Lower leg skin (tissue), 4 donors: ENCODE results near the gene HOXC10. TPM values are rescaled to one million over a fixed set of nuclear protein-coding genes. Genes with fewer than 3 reads are reported as not detected.

ENCODE experiments used
- DNase-seq, 2 donors: peaks; one replicate each; pipeline ENCODE4 v3.0.0-alpha.2; 2019; ENCODE audit warnings: low spot score in 2 of 2
- H3K4me3 ChIP-seq: fragments of 200-600 bp; sonication (generic); 2 replicates; pipeline ENCODE4 v1.5.1; 2017; ENCODE audit warnings: mild to moderate bottlenecking, low read depth; ENCODE audit not compliant: poor library complexity, severe bottlenecking
- CTCF ChIP-seq, 3 donors: fragments of 450-650 bp; IDR thresholded peaks; one replicate each; pipeline ENCODE4 v1.5.1; 2016; ENCODE audit warnings: antibody characterized with exemption in 3 of 3, mild to moderate bottlenecking in 3 of 3, moderate library complexity in 2 of 3
- POLR2A ChIP-seq, 2 donors: fragments of 450-650 bp; IDR thresholded peaks; one replicate each; pipeline ENCODE4 v1.6.1; 2016 to 2017; ENCODE audit warnings: antibody characterized with exemption in 2 of 2, mild to moderate bottlenecking in 1 of 2, moderate library complexity in 1 of 2
- WGBS, 2 donors: methylation state at CpG; one replicate each; pipeline ENCODE4 v1.1.5; 2018; 5-methylcytosine and 5-hydroxymethylcytosine counted together
- intact Hi-C: fragments of 100-400 bp; cut with DNase I; formaldehyde crosslinking; loops from one replicate; pipeline ENCODE4 v1.15.0; 2023; ENCODE audit warnings: low total_unique reads
- total RNA-seq, 4 donors: library from RNA; depleted of rRNA; stranded (reverse); fragments of >200 nt; gene quantifications; one replicate each; pipeline ENCODE4 v1.1.0, GENCODE V29; 2016

Gene HOXC10
- total RNA-seq, 4 donors from 2014 or later, result 14.2 to 35.9 (median 23.4) TPM

GRCh38 chr12:53953831-53954693 is 30.9 kb upstream of the HOXC10 start:
- 36 to 37% methylated on average over 19 of the region's 19 CpGs for WGBS, 2 donors
- intact Hi-C loops, result loop anchor here (5.0 kb wide), 1 partner anchor 162 kb away; no protein-coding TSS in a partner anchor
- DNase-seq, result no peak
- H3K4me3 ChIP-seq, result no peak overlapping the region
- TF ChIP-seq POLR2A (IDR thresholded peaks at IDR 0.05) (no peak), CTCF (IDR thresholded peaks at IDR 0.05) (no peak)

GRCh38 chr12:53954694-53955035 is 30.3 kb upstream of the HOXC10 start, which contains the start of gene HOXC12:
Gene HOXC12 (plus strand): TSS chr12:53954903. CDS start chr12:53954930, 27 bp downstream.
- H3K4me3 ChIP-seq, result peak within 1 kb of the TSS; percentile 26
- TF ChIP-seq POLR2A (IDR thresholded peaks at IDR 0.05) (no peak), CTCF (IDR thresholded peaks at IDR 0.05) (no peak)
- intact Hi-C loops, result loop anchor here (5.0 kb wide), 1 partner anchor 162 kb away; no protein-coding TSS in a partner anchor
- 2 to 9% methylated on average over 20 of the region's 20 CpGs for WGBS, 2 donors
- no peak for DNase-seq

GRCh38 chr12:53955036-53955775 is 29.7 kb upstream of the HOXC10 start:
- no peak for DNase-seq
- 7 to 10% methylated on average over 35 to 72 of the region's 86 CpGs for WGBS, 2 donors
- intact Hi-C loops, result no loop called here
- H3K4me3 ChIP-seq, result peak overlapping the region; percentile 26
- TF ChIP-seq POLR2A (IDR thresholded peaks at IDR 0.05) (no peak), CTCF (IDR thresholded peaks at IDR 0.05) (no peak)

DNA sequence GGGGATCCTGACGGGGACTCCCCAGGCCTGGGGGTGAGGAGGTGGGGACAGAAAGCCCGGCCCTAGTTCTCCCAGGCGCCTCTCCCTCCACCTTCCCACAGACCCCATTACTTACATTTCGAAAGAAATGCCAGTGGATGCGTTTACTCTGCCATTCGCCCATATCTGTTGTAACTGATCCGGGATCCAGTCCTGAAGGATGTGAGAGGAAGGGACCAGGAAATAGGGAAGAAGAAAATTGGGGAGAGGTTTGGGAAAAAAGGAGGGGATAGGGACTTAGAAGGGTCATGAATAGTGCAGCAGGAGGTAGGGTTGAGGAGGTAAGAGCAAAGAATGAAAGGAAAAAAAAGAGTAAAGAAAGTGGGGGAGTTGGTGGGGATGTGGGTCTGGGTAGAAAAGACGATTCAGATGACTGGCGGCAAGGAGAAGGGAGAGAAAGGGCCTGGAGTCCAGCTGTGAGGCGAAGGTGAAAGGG is 29.1 kb upstream of the HOXC10 start:
- TF ChIP-seq POLR2A (IDR thresholded peaks at IDR 0.05), result no peak
- 18 to 21% methylated on average over 10 of the region's 10 CpGs for WGBS, 2 donors
- no peak overlapping the region for H3K4me3 ChIP-seq
- DNase-seq, result no peak
- intact Hi-C loops, result no loop called here

- no peak for TF ChIP-seq POLR2A (IDR thresholded peaks at IDR 0.05)
- TF ChIP-seq CTCF (IDR thresholded peaks at IDR 0.05), result no peak
- DNase-seq, result peak in 1 of 2 donors; percentile 83
- intact Hi-C loops, result no loop called here
- no peak overlapping the region for H3K4me3 ChIP-seq
- 9 to 23% methylated on average over 25 of the region's 25 CpGs for WGBS, 2 donors
Observed at GRCh38 chr12:53956251-53956887, 28.6 kb upstream of the HOXC10 start.
